ENCODE results near the gene EXD2.
A peak's percentile ranks its signal among the peaks of the same experiment; 100 is the strongest.
"Not testable (repeated sequence)": the region's sequence is repeated elsewhere in the genome, so short reads cannot be mapped to it uniquely, and the experiment has no call there.

The EXD2 gene

GRCh38 chr14:69259168-69259526 lies 67.8 kb downstream of the EXD2 start:
- no peak for DNase-seq (ENCODE audit: low read depth)

- DNase-seq (ENCODE audit: low read depth) = no peak
These were observed 68.4 kb downstream of the EXD2 start, which contains the start of gene GALNT16 for GRCh38 chr14:69259527-69260189. Gene GALNT16 (plus strand): TSS chr14:69260158. CDS start chr14:69260291, 133 bp downstream.

GRCh38 chr14:69260190-69260860 lies 69.0 kb downstream of the EXD2 start:
- no peak for DNase-seq (ENCODE audit: low read depth)

GRCh38 chr14:69260861-69261564 lies 69.7 kb downstream of the EXD2 start:
- peak; percentile 15 for DNase-seq (ENCODE audit: low read depth)

GRCh38 chr14:69261761-69262331 lies 70.5 kb downstream of the EXD2 start:
- no peak for DNase-seq (ENCODE audit: low read depth)

GRCh38 chr14:69262516-69262915 lies 71.2 kb downstream of the EXD2 start:
- DNase-seq (ENCODE audit: low read depth) = no peak

- no peak for DNase-seq (ENCODE audit: low read depth)
These were observed 72.1 kb downstream of the EXD2 start for GRCh38 chr14:69263364-69263763.

GRCh38 chr14:69263771-69264170 lies 72.5 kb downstream of the EXD2 start:
- DNase-seq (ENCODE audit: low read depth) = no peak

GRCh38 chr14:69266572-69267345 lies 75.5 kb downstream of the EXD2 start:
- DNase-seq (ENCODE audit: low read depth) = no peak

- no peak for DNase-seq (ENCODE audit: low read depth)
These were observed 76.2 kb downstream of the EXD2 start for GRCh38 chr14:69267492-69267891.

GRCh38 chr14:69268223-69268622 lies 76.9 kb downstream of the EXD2 start:
- DNase-seq (ENCODE audit: low read depth) = no peak

GRCh38 chr14:69268763-69269162 lies 77.5 kb downstream of the EXD2 start:
- DNase-seq (ENCODE audit: low read depth) = no peak

GRCh38 chr14:69269381-69269780 lies 78.1 kb downstream of the EXD2 start:
- no peak for DNase-seq (ENCODE audit: low read depth)

GRCh38 chr14:69270097-69270496 lies 78.8 kb downstream of the EXD2 start:
- DNase-seq (ENCODE audit: low read depth) = no peak

- DNase-seq (ENCODE audit: low read depth) = no peak
These were observed 79.8 kb downstream of the EXD2 start for GRCh38 chr14:69270795-69271708.

- no peak for DNase-seq (ENCODE audit: low read depth)
These were observed 83.0 kb downstream of the EXD2 start for GRCh38 chr14:69274321-69274720.

- no peak for DNase-seq (ENCODE audit: low read depth)
These were observed 84.0 kb downstream of the EXD2 start for GRCh38 chr14:69275331-69275730.

- not testable (repeated sequence) for DNase-seq (ENCODE audit: low read depth)
These were observed 86.1 kb downstream of the EXD2 start for GRCh38 chr14:69277356-69277755.

GRCh38 chr14:69280746-69281291 lies 89.5 kb downstream of the EXD2 start:
- no peak for DNase-seq (ENCODE audit: low read depth)

- no peak for DNase-seq (ENCODE audit: low read depth)
These were observed 90.3 kb downstream of the EXD2 start for GRCh38 chr14:69281450-69282169.
